ENCODE data around the gene TULP3.

The TULP3 gene

DNA sequence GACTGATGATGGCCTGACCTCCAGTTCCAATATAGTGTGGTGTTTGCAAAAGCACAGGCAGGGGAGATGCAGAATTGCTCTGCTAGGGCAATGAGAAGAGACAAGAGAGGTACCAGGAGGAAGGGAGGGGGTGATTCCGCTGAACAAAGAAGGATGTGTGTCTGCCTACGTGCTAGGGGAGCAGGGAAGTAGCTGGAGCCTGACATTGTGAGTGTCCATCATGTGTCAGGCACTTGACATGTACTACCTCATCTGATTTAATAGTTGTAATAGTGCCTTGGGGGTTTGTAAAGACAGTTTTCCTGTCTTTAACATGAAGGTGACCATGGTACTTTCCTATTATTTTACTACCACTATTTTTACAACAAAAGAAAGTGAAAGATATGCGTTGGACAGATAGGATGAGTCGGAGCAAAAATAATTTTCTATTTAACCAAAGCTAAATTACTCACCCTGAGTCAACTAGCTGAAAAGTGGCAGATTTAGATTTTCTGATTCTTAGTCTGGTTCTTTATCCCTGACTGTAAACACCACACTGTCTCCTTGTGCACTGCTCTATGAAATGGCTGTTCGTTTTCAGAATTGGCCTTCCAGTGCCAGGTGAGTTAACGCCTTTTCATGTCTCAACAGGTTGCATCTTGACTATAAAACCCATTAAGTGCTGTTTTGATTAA is 34.8 kb downstream of the TULP3 start:
- DNase-seq (ENCODE audit: low read depth in 2 of 3, low spot score in 2 of 3) = no peak

GRCh38 chr12:2930865-2931264 is 40.2 kb downstream of the TULP3 start:
- DNase-seq (ENCODE audit: low read depth in 2 of 3, low spot score in 2 of 3) = no peak

DNA sequence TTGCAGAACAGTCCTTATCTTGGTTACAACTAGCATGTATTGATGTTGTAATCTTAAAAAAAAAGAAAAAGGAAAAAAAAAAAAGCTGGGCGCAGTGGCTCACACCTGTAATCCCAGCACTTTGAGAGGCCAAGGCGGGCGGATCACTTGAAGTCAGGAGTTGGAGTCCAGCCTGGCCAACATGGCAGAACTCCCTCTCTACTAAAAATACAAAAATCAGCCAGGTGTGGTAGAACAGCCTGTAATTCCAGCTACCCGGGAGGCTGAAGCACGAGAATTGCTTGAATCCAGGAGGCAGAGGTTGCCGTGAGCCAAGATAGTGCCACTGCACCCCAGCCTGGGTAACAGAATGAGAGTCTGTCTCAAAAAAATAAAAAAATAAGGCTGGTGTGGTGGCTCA is 42.9 kb downstream of the TULP3 start:
- DNase-seq (ENCODE audit: low read depth in 2 of 3, low spot score in 2 of 3) = no peak

DNA sequence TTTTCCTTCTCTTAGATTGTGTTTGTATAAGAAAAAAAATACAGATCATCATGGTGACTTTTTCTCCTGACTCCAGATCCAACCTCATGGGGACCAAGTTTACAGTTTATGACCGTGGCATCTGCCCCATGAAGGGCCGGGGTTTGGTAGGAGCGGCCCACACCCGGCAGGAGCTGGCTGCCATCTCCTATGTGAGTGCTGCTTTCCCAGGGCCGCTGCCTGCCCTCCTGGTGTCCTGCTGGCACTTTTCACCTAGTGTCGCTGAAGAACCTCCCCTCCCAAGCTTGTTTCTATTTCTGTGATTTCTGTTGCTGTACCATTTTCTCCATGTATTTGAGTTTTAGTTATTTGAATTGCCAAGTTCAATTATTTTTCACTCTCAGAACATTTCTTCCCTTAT is 43.7 kb downstream of the TULP3 start:
- no peak for DNase-seq (ENCODE audit: low read depth in 2 of 3, low spot score in 2 of 3)

- no peak for DNase-seq (ENCODE audit: low read depth in 2 of 3, low spot score in 2 of 3)
Observed at GRCh38 chr12:2936301-2936700, 45.6 kb downstream of the TULP3 start.

GRCh38 chr12:2937500-2937899 is 46.8 kb downstream of the TULP3 start:
- no peak for DNase-seq (ENCODE audit: low read depth in 2 of 3, low spot score in 2 of 3)

- DNase-seq (ENCODE audit: low read depth in 2 of 3, low spot score in 2 of 3) = no peak
Observed at GRCh38 chr12:2939191-2939590, 48.5 kb downstream of the TULP3 start.

- DNase-seq (ENCODE audit: low read depth in 2 of 3, low spot score in 2 of 3) = no peak
Observed at GRCh38 chr12:2940564-2940963, 49.9 kb downstream of the TULP3 start.

GRCh38 chr12:2941524-2941923 is 50.8 kb downstream of the TULP3 start:
- no peak for DNase-seq (ENCODE audit: low read depth in 2 of 3, low spot score in 2 of 3)

DNA sequence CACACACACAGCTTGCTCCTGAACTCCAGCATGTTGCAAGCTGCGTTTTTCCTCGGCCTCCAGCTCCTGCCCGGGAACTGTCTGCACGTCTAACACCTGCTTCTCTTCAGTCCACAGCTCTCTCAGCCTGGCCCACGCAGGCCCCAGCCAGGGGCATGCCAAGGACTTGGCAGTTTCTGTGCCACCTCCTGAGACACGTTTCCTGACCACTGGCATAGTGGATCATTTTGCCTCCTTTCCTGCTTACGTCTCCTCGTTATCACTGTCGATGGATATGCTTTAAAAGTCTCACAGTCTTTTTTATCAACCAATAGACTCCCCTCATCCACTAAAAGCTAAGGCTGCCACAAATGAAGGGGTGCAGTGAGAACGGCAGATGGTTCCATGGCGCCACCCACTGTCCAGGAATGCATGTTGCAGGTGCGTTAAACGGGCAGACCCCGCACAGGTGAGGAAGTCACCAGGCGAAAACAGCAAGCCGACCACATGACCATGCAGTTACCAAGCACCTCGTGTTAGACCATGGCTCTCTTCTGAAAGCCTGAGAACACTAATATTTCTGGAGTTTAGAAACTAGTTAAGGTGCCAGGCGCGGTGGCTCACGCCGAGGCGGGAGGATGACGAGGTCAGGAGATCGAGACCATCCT is 53.8 kb downstream of the TULP3 start:
- DNase-seq (ENCODE audit: low read depth in 2 of 3, low spot score in 2 of 3) = peak in 2 of 3 experiments; percentile 16 to 56

DNA sequence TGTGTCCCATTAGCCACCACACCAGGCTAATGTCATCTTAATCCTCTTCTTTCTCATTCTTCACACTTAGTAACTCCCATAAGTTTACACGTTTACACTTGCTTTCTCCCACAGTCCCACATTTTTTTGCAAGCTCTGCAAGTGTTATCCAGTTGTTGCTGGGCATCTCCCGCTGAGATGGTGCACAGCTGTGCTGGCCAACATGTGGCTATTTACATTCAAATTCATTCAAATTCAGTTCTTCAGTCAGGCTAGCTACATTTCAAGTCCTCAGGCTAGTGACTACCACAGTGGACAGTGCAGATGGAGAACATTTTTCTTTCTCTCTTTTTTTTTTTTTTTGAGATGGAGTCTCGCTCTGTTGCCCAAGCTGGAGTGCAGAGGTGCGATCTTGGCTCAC is 58.7 kb downstream of the TULP3 start:
- no peak for DNase-seq (ENCODE audit: low read depth in 2 of 3, low spot score in 2 of 3)

DNA sequence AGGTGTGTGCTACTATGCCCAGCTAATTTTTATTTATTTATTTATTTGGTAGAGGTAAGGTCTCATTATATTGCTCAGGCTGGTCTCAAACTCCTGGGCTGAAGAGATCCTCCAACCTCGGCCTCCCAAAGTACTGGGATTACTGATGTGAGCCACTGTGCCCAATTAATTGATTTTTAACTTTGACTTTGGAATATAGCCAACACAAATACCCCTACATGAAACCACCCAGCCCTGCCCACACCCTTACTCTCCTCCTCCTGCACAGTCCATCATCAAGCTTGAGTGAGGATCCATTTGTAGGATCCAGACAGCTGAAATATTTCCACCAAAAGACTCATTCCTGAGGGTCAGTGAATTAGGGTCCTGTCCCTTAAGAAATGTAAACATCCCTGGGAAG is 65.2 kb downstream of the TULP3 start:
- no peak for DNase-seq (ENCODE audit: low read depth in 2 of 3, low spot score in 2 of 3)

DNA sequence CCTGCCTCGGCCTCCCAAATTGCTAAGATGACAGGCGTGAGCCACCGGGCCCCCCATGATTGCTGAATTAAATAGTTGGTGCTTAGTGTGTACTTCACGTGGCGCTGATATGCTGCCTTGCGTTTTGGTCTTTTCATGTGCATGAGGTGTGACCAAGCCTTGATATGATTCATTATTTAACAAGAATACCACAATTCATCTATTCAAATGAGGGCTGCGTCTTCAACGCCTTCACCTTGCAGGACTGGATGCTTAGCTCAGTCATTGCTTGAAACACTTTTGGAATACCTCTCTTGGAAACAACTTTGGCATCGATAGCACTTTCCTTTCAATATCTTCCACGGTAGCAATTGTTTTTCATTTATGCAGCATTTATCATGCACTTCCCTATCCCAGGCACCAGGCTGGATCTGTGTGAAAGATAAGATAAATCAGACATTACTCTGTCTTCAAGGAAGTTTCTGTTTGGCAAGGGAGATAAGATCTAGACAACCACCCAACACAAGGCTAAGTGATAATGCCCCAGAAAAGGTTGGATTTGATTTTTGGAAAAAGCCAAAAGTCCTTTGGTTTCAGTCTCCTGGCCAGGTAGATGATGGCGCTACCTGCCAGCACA is 67.2 kb downstream of the TULP3 start:
- DNase-seq (ENCODE audit: low read depth in 2 of 3, low spot score in 2 of 3) = no peak

DNA sequence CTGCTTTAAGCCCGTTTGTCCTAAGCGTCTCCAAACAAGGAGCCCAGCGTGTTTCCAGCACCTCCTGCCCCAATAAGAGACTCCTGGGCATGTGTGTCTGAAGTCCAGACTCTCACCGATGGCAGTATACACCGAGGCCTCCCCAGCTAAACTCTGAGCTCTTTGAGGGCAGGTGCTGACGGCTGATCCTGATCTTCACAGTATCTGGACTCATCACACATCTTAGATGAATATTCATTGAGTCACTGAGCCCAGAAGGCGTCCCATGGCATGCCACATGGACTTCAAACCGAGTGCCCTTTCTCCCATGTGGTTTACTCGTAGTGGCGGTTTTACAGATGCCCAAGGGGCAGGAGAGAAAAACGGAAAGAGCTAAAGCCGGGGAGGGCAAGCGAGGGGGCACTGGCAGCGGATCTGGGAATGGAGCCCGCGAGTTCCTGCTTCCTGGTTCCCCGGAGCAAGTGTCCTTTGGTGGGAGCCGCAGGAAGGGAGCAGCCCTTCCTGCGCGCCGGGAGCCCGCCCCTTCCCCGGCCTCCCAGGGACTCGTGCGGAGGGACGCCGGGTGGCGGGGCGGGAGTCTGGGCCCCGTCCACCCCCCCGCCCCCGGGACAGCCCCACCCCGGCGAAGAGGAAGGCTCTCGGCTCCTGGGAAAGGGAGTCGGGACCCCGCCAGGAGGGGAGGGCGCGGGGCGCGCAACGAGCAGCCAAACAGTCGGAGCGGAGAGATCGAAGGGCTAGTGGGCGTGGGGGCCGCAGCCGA is 67.9 kb downstream of the TULP3 start:
- no peak for DNase-seq (ENCODE audit: low read depth in 2 of 3, low spot score in 2 of 3)

DNA sequence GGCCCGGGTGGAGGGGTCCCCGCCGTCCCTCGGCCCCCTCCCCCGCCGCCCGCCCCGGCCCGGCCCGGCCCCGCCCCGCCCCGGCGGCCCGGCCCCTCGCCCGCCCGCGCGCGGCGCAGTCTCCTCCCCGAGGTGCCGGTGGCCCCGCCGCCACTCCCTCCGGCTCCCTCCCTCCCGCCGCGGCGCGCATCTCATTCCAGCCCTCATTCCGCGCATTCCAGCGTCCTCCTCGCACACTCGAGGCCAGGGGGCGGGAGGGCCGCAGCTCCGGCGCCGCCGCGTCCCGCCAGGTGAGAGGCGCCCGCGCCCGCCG is 68.5 kb downstream of the TULP3 start, which contains the start of gene TEAD4:
Gene TEAD4, plus strand, starts transcription at position 206 of the 313 bp plus-strand sequence.
- no peak for DNase-seq (ENCODE audit: low read depth in 2 of 3, low spot score in 2 of 3)

- peak in 1 of 3 experiments; percentile 6 for DNase-seq (ENCODE audit: low read depth in 2 of 3, low spot score in 2 of 3)
Observed at GRCh38 chr12:2959505-2960389, 69.1 kb downstream of the TULP3 start.

DNA sequence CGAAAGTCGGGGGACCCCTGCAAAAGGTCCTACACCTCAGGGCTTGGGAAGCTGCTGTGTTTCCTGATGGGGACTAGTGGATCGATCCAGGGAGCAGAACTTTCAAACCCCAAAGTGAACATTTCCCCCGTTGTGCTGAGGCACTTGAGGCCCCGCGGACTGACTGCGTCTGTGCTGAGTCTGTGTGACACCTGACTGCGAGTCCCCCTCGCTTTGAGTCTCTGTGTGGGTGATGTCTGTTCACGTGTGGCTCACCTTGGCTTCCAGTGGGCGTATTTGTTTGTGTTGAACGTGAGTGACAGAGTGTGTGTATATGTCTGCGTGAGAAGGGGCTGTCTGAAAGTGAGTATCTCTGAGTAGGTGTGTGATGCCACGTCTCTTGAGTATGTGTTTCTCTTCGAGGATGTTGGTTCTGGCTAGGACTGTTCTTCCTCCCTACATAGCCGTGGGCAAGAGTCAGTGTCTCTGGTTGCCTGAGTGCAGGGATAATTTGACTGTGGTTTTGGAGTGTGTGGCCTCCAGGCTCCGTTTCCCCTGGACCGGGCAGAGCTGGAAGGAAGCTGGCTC is 69.8 kb downstream of the TULP3 start:
- DNase-seq (ENCODE audit: low read depth in 2 of 3, low spot score in 2 of 3) = no peak

GRCh38 chr12:2960996-2961616 is 70.4 kb downstream of the TULP3 start:
- DNase-seq (ENCODE audit: low read depth in 2 of 3, low spot score in 2 of 3) = no peak

DNA sequence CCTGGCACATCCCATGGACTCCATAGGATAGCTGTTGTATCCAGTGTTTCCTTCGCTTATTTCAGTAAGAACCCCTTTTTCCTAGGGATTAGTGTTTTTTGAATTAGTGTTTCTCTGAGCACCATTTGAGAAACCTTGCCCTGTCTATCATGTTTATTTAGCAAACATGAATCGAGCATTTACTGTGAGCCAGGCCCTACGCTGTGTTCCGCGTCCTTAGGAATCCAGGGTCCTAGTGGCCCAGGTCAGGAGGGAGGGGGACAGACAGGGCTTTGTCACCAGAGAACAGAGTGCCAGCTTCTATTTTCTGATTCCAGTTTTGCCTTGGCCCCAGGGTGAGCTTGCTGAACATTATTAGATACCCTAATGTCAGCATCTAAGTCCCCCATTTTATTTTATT is 71.0 kb downstream of the TULP3 start:
- DNase-seq (ENCODE audit: low read depth in 2 of 3, low spot score in 2 of 3) = no peak

GRCh38 chr12:2963154-2963759 is 72.6 kb downstream of the TULP3 start:
- no peak for DNase-seq (ENCODE audit: low read depth in 2 of 3, low spot score in 2 of 3)

Data from activated CD8-positive, alpha-beta memory T cell treated with anti-CD3 and anti-CD28 coated beads for 48 hours (primary cell).